KBM-7 (cell line): ENCODE results near the gene RB1.

Source experiments
- DNase-seq: peaks from one replicate; pipeline ENCODE4 v3.0.0-alpha.2; 2015
- in situ Hi-C: fragments of 300-500 bp; cut with MboI; formaldehyde crosslinking; loops from 2 replicates; pipeline ENCODE4 v1.14.3; 2020; ENCODE audit warnings: low sequenced_read_pairs, low pct_unique_long_range_greater_than_20kb, mixed read lengths

RB1 gene

DNA sequence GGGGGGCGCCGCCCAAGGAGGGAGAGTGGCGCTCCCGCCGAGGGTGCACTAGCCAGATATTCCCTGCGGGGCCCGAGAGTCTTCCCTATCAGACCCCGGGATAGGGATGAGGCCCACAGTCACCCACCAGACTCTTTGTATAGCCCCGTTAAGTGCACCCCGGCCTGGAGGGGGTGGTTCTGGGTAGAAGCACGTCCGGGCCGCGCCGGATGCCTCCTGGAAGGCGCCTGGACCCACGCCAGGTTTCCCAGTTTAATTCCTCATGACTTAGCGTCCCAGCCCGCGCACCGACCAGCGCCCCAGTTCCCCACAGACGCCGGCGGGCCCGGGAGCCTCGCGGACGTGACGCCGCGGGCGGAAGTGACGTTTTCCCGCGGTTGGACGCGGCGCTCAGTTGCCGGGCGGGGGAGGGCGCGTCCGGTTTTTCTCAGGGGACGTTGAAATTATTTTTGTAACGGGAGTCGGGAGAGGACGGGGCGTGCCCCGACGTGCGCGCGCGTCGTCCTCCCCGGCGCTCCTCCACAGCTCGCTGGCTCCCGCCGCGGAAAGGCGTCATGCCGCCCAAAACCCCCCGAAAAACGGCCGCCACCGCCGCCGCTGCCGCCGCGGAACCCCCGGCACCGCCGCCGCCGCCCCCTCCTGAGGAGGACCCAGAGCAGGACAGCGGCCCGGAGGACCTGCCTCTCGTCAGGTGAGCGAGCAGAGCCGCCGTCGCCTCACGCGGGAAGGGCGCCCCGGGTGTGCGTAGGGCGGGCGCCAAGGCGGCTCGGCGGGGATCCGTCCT is at the start of gene RB1:
Gene RB1 (plus strand): TSS at position 393 of the 784 bp plus-strand sequence. CDS start 162 bp downstream, at position 555.
- in situ Hi-C loops: no loop called here
- DNase-seq: peak; percentile 95

DNA sequence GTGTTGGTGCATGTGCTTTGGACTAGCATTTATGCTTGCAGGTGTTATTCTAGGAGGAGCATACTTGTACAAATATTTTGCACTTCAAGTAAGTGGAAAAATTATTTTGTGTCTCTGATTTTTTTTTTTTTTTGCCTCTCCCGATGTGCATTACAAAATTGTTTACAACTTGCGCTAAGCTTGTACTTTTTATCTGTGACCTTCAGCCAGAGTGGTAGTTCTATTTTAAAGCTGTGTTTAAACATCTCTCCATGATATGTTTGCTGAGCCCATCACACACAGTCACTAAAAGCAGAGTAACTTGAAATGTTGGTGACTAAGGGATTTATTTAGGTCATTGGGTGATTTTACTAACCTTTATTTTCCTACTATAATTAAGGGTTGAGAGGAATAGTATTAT is 49.7 kb upstream of the RB1 start:
- no peak for DNase-seq
- in situ Hi-C loops: no loop called here

DNA sequence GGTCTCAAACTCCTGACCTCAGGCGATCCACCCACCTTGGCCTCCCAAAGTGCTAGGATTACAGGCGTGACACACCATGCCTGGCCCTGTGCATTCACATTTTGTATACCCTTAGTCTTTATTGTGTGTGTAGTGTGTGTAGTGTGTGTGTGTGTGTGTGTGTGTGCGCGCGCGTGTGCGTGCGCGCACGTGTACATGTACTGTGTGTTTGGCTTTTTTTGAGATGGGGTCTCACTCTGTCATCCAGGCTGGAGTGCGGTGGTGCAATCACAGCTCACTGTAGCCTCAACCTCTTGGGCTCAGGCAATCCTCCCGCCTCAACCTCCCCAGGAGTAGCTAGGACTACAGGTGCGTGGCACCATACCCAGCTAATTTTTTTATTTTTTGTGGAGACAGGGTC is 48.5 kb upstream of the RB1 start:
- in situ Hi-C loops: no loop called here
- no peak for DNase-seq

GRCh38 chr13:48255954-48256353 is 47.6 kb upstream of the RB1 start:
- in situ Hi-C loops: no loop called here
- no peak for DNase-seq

GRCh38 chr13:48258002-48258401 is 45.5 kb upstream of the RB1 start:
- in situ Hi-C loops: no loop called here
- DNase-seq: no peak

GRCh38 chr13:48258430-48258829 is 45.1 kb upstream of the RB1 start:
- in situ Hi-C loops: no loop called here

DNA sequence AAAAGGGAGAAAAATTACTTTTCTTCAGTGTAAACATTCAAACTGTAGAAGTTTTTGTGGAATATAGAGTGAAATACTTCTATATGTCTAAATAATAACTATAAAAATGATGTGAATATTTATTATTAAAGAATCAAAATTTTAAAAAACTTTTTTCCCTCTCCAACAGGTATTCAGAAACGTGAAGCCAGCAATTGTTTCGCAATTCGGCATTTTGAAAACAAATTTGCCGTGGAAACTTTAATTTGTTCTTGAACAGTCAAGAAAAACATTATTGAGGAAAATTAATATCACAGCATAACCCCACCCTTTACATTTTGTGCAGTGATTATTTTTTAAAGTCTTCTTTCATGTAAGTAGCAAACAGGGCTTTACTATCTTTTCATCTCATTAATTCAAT is 42.6 kb upstream of the RB1 start:
- in situ Hi-C loops: no loop called here

More at GRCh38 chr13:48258430-48258829, 45.1 kb upstream of the RB1 start:
- no peak for DNase-seq

GRCh38 chr13:48263196-48263595 is 40.4 kb upstream of the RB1 start:
- in situ Hi-C loops: no loop called here
- DNase-seq: no peak

More for the DNA sequence above, 42.6 kb upstream of the RB1 start:
- no peak for DNase-seq

DNA sequence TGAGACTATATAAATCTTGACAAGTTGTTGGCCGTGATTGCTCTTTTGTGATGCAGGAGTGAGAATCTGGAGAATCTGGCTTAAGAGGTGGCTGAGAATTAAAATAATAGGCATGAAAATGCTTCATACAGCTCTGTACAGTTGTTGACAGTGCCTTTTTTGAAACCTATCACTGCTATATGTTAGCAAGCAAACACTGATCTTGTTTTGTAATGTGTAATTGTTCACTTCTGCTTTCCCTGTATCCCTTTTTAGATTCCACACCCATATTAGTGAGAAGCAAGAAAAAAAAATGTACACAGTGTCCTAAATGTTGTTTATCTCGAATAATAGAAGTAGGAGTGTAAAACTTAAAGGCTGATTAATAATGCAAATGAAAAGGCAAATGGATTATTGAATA is 39.5 kb upstream of the RB1 start:
- in situ Hi-C loops: no loop called here
- peak; percentile 41 for DNase-seq

GRCh38 chr13:48265217-48265815 is 38.2 kb upstream of the RB1 start:
- in situ Hi-C loops: no loop called here
- DNase-seq: peak; percentile 95

- no peak for DNase-seq
Observed at GRCh38 chr13:48266150-48266549, 37.4 kb upstream of the RB1 start.

DNA sequence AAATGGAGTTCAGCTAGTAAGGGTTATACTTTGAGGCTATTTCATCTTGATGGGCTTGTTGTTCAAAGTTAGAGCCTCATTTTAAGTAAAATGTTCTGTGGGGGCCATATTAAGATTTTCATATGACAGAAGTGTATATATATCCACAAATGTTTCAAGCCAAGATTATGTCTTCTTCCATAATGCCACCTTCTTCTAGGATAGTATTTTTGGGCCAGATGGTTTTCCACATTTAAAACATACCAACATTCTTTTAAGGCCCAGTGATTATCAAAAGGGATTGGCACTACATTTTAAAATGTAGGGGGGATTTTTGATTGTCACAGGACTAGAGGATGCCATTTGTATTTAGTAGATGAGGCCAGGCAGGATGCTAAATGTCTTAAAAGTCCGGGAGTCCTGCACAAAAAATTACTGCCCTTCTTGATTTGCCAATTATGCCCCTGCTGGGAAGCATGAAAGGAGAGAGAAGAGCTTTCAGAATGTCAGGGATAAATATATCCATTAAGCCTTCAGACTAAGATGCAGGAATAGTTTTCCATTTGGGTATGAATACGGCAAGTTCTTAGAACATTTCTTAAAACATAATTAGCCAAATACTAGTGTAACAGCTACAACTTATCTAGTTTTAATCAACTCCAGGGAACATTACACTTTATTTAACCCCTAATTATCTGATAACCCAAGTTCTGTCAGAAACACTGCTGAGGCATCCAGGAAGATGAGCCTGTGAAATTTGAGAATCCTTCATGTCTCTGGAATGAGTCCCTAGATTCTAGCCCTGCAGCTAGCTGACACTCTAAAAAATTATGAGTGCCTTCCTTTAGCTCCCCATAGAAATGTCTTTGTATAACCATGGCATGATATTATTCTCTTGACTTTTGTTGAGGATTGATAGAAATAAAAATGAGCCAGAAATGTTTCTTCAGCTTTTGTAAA is 36.6 kb upstream of the RB1 start:
- in situ Hi-C loops: no loop called here
- DNase-seq: no peak

More at GRCh38 chr13:48266150-48266549, 37.4 kb upstream of the RB1 start:
- in situ Hi-C loops: no loop called here

DNA sequence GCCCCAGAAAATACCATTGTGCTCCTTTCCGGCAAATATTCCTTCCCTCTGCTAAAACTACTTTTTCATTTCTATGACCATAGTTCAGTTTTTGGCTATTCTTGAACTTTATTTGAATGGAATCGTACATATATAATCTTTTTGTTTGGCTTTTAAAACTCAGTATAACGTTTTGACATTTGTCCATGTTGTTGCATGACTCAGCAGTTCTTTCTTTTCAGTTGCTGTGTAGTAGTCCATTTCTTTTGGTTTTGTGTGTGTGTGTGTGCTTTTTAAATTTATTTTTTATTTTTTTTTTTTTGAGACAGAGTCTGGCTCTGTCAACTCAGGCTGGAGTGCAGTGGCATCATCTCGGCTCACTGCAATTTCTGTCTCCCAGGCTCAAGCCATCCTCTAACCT is 35.5 kb upstream of the RB1 start:
- in situ Hi-C loops: no loop called here
- no peak for DNase-seq

- no peak for DNase-seq
- in situ Hi-C loops: no loop called here
Observed at GRCh38 chr13:48273346-48273745, 30.2 kb upstream of the RB1 start.

- no peak for DNase-seq
- in situ Hi-C loops: no loop called here
Observed at GRCh38 chr13:48275507-48275906, 28.0 kb upstream of the RB1 start.

GRCh38 chr13:48278806-48279205 is 24.7 kb upstream of the RB1 start:
- in situ Hi-C loops: no loop called here
- no peak for DNase-seq

DNA sequence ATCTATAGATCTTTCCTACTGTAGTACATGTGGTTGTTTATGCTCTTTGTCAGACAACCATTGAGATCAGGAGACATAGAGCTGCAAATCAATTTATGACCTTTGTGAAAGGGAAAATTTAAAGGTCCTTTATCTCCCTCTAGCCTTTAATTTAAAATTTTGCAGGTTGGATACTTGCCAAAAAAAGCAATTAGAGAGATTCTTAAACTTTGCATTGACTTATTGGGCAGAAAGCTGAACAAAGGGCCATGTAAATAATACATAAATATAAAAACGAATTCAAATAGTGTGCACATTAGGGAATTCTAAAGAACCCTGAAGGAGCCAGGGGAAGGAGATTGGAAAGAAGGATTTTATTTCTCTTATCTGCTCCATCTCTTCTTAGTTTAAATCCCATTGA is 22.0 kb upstream of the RB1 start:
- DNase-seq: no peak
- in situ Hi-C loops: no loop called here

DNA sequence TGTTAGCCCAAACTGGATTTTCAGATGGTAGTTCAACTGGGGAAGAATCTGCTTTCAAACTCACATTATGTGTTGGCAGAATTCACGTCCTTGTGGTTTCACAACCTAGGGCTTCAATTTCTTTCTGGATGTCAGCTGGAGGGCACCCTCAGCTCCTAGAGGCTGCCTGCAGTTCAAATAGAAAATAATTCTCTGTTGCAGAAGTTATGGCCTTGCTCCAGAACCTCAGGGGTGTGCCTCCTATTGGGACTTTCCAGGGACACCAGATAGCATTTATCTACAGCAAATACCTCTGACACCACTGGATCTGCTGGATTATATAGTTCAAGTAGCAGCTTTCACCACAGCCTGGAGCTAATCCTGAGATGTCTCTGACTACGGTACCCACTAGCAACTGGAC is 11.8 kb upstream of the RB1 start:
- no peak for DNase-seq
- in situ Hi-C loops: no loop called here

GRCh38 chr13:48292650-48293049 is 10.9 kb upstream of the RB1 start:
- in situ Hi-C loops: no loop called here
- DNase-seq: no peak

DNA sequence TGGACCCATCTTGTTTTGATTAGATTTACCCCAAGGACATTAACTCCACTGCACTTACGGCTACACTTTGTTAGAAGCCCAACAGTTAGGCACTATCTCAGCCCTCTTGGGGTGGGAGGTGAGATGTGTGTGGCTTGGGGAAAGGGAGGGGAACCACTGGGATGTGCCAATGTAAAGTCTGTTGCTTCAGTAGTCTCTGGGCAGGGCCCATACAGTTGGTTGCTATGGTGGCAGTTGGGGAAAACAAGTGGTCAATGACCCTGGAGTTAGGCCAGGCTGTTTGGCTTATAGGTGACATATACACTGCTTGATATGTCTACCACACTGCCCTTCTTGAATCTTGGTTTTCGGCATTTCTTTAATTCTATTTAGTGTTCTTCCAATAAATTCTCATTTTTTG is 8.9 kb upstream of the RB1 start:
- in situ Hi-C loops: no loop called here
- no peak for DNase-seq
